Stimulated activated CD8-positive, alpha-beta memory T cell treated with anti-CD3 and anti-CD28 coated beads, Interleukin-12 subunit alpha, Interleukin-12 subunit beta, amount 100 ng/mL, for 24 hours (primary cell): ENCODE results near the gene PDCD2L.
"Not testable (repeated sequence)": the region's sequence is repeated elsewhere in the genome, so short reads cannot be mapped to it uniquely, and the experiment has no call there.

ENCODE experiments used
- DNase-seq: peaks from one replicate; pipeline ENCODE4 v3.0.0-alpha.2; 2020; ENCODE audit errors: extremely low read depth

PDCD2L gene

GRCh38 chr19:34411216-34411615 is 7.0 kb downstream of the PDCD2L start:
- DNase-seq, result no peak

GRCh38 chr19:34416021-34416545 is 11.9 kb downstream of the PDCD2L start:
- DNase-seq, result no peak

DNA sequence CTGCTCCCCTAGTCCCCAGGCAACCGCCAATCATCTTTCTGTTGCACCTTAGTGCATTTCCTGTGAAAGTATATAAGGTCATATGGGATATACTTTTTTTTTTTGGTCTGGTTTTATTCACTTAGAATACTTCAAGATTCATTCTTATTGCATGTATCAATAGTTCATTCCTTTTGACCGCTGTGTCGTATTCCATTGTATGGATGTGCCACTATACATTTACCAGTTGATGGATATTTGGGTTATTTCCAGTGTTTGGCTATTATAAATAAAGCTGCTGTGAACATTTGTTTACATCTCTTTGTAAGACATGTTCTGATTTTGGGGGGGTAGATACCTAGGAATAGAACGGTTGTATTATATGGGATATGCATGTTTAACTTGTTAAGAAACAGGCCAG is 14.1 kb downstream of the PDCD2L start:
- DNase-seq, result no peak

DNA sequence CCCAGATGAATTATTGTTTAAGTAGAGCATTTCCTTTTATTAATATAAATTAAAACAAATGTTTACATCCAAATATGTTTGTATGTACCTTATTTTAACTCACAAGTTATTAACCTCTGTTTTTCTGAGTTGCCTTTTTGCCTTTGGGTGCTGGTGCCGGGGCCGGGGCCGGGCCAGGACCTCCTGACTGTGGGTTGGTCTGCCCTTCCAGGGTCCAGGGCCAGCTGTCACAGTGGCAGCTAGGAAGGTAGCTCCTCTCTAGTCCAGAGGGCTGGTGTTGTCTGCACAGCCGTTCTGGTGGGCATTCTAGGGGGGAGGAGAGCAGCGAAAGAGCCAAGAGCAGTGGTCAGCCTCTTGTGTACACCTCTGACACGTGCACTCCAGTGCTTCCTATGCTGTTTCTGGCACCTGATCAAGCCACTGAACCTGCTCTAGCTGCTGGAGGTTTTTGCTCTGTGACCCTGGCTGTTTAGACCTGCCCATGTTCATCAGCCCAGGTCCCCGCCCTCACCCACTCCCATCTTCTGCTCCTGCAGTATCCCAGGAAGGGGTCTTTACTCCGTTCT is 22.0 kb downstream of the PDCD2L start:
- DNase-seq, result no peak

DNA sequence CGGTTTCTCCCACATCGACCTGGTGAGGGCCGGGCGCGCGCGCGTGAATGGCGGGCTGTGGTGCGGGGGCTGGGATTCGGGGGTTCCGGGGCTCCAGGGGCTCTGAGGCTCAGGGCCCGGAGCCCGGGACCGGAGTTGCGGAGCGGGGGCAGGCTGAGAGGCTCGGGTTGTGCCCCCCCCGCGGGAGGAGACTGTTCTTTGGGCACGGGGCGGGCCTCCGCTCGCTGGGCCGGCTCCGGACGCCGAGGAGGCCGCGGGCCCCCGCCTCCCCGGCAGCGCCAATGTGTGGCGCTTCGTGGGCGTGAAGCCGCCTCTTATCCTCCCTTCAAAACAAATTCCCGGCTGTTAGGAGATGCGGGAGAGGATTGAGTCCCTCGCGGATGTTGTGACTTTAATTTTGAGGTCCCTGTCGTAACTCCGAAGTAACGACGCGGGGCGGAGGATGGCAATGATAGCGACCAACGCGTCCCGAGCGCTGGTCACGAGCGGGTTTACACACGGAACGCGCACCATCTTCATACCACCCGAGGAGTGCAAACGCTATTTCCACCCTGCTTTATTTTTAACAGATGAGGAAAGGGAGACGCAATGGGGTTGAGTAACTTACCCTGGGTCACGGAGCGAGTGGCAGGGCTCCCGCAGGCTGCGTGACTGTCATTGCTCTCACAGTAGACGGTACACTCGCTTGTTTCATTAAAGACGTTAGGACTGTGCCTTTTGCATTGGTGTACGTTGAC is 24.5 kb downstream of the PDCD2L start:
- DNase-seq, result no peak

- DNase-seq, result no peak
Observed at GRCh38 chr19:34429553-34429952, 25.4 kb downstream of the PDCD2L start.

- no peak for DNase-seq
Observed at GRCh38 chr19:34430738-34431625, 26.8 kb downstream of the PDCD2L start.

GRCh38 chr19:34431681-34432402 is 27.6 kb downstream of the PDCD2L start:
- DNase-seq, result no peak

DNA sequence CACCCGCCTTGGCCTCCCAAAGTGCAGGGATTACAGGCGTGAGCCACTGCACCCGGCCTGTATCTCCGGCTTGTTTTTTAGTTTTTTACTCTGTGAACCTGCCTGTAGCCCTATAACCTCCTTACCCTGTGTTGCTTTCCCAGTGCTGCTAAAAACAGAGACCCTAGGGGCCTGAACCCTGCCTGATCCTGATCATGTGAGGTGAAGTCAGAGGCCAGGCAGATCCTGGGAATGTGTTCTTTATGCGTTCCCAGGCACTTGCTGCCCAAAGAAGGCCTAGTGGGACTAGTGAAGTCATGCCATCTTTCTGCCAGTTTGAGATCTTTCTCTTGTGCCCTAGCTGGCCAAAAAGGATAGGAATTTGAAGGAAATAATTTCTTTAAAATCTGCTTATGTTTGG is 28.6 kb downstream of the PDCD2L start:
- DNase-seq, result no peak

GRCh38 chr19:34436716-34437115 is 32.5 kb downstream of the PDCD2L start:
- DNase-seq, result no peak

- no peak for DNase-seq
Observed at GRCh38 chr19:34448191-34448590, 44.0 kb downstream of the PDCD2L start.

DNA sequence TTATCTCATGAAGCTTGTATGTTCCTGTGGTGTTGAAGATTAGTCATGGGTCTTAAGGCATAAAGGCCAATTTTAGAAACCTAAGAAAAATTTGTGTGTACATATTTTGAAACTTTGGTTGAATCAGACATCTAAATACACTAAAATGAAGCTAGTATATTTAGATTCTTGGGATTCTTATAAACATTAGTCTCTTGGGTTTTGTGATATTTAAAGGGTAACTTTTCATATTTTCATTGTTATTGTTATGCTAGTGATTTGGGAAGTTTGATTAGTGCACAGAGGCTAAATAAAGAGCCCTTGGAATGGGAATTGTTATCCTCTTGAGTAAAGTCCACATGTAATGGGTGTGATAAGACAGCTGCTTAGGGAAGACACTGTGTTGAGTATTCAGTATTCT is 48.5 kb downstream of the PDCD2L start:
- DNase-seq, result no peak

GRCh38 chr19:34454091-34454490 is 49.9 kb downstream of the PDCD2L start:
- no peak for DNase-seq

DNA sequence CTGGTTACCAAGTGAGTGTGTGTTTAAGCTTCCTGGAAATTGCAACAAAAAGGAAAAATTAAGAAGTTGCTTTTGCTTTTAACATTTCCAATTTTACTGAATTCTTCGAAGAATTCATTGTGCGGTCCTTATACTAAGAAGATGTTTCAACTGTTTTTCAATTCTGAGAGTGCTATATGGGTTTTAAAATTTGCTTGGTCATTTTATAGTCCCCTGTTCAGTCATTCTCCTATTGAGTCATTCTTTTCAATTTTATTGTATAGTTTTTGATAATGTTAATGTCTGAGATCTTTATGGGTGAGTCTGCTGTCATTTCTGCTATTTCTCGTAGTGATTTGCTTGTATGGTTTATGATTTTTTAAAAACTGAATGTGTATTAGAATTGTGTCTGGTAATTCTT is 50.5 kb downstream of the PDCD2L start:
- DNase-seq, result no peak

DNA sequence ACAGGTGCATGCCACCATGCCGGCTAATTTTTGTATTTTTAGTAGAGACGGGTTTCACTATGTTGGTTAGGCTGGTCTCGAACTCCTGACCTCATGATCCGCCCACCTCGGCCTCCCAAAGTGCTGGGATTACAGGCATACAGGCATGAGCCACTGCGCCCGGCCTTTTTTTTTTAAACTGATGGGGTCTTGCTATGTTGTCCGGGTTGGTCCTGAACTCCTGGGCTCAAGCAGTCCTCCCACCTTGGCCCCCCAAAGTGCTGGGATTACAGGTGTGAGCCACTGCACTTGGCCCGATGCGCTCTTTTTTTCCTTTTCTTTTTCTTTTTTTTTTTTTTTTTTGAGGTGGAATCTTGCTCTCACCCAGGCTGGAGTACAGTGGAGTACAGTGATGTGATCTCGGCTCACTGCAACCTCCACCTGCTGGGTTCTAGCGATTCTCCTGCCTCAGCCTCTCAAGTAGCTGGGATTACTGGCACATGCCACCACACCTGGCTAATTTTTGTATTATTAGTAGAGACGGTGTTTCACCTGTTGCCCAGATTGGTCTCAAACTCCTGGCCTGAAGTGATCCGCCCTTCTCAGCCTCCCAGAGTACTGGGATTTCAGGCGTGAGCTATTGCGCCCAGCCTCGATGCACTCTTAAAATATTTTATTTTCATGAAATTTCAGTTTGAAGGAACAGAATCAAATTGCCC is 51.7 kb downstream of the PDCD2L start:
- not testable (repeated sequence) for DNase-seq

DNA sequence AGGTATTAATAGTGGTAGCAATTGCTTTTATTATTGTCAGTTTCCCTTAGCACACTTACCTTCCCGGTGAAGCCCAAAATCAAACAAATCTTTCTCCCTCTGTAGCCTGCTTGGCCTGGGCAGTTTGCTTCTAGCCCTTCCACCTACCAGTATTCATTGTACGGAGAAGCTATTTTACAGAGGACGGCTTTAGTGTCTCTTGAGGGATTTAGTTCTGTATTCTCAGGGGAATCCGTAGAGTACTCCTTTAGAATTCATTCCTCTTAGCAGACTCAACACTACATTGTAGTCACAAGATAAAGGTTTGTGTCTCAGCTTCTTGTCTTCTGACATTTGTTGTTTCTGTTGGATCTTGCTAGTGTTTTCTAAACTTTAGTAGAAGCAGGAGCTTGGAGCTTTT is 53.2 kb downstream of the PDCD2L start:
- DNase-seq, result no peak

DNA sequence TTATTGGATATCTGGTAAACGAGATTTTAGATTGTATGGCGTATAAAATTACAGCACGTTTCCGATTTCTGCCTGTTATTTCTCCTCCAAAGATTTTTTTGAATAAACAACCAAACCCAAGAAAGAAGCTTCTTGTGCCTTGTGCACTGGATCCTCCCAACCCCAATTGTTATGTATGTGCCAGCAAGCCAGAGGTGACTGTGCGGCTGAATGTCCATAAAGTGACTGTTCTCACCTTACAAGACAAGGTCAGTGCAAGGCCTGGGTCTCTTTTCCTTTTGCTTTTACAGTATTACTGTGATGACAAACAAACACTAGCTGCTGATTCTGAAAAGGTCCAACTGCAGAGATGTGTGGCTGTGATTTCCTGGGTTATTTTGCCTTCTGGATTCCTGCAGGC is 54.5 kb downstream of the PDCD2L start:
- DNase-seq, result no peak

DNA sequence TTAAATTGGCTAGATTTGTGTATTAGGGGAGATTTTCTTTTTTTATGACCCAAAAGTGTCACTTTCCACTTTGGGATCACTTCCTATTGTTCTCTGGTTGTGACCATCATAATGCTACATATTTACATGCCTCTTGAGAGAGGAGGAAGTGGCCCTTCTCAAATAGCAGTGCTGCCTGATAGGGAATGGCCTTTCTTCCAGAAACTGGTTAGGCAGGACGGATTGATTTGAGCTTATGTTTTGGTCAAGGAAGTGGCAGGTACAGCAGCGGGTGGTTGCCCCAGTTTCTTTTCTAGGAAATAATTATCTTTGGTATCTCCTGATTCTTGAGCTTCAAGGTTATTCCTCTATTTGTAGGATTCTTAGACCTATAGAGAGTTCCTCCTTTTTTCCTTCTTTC is 55.4 kb downstream of the PDCD2L start:
- no peak for DNase-seq

DNA sequence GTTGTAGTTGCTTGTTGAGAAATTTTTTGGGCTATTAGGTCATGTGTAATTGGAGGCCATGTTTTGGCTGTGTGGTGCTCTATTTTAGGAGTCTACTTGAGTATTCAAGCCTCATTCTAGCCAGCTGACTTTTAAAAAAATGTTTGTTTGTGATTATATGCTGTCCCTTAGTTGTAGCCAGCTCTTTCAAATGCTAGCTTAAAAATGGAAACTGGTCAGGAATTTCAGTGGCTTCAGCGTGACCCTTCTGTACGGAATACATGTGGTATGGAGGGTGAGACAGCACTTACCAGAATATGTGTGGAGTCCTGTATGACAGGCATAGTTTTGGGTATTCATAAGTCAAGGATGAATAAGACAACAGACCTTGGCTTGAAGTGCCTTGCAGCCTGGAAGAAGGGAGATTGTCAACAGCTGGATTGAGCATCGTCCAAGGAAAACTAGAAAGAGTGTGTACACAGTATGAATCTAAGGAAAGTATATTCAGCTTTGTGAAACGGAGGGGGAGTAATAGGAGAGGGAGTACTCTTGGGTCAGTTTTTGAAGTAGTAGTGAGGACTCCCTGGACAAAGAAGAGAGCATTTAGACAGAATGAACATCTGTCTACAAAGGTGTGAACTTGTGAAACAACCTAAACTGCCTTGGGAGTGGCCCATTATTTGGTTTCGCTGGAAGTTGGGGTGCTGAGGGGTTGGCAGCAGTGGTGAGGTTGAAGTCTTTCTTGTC is 57.3 kb downstream of the PDCD2L start:
- no peak for DNase-seq

- not testable (repeated sequence) for DNase-seq
Observed at GRCh38 chr19:34464785-34465184, 60.6 kb downstream of the PDCD2L start.

- DNase-seq, result no peak
Observed at GRCh38 chr19:34468409-34468808, 64.2 kb downstream of the PDCD2L start.
